SK-N-SH treated with all-trans-retinoic acid at 6 μM for 48 hours (cell line): Measurements from ENCODE around the gene JCAD.
"Not testable (repeated sequence)": the region's sequence is repeated elsewhere in the genome, so short reads cannot be mapped to it uniquely, and the experiment has no call there.

ENCODE experiments used
- ATAC-seq: fragments of 200-7000 bp; cut with Tn5 transposase; 3 replicates; pipeline ENCODE4 v1.9.1; 2020; ENCODE audit warnings: mild to moderate bottlenecking, moderate library complexity
- ARNTL ChIP-seq: fragments of 450-650 bp; formaldehyde crosslinking; IDR thresholded peaks from 2 replicates; pipeline ENCODE4 v1.5.0; 2020; ENCODE audit warnings: low read depth, mild to moderate bottlenecking, moderate library complexity, borderline replicate concordance
- BACH2 ChIP-seq: fragments of 250-450 bp; sonication (Bioruptor Pico); IDR thresholded peaks from 2 replicates; pipeline ENCODE4 v1.9.0; 2021; ENCODE audit warnings: mild to moderate bottlenecking, borderline replicate concordance
- CSDC2 ChIP-seq: fragments of 250-450 bp; sonication (Bioruptor Pico); IDR thresholded peaks from 2 replicates; pipeline ENCODE4 v1.5.0; 2020; ENCODE audit warnings: mild to moderate bottlenecking, moderate library complexity
- GLIS3 ChIP-seq: fragments of 250-450 bp; sonication (Bioruptor Pico); IDR thresholded peaks from 2 replicates; pipeline ENCODE4 v1.5.0; 2020; ENCODE audit warnings: mild to moderate bottlenecking, moderate library complexity
- ISL1 ChIP-seq: fragments of 250-450 bp; sonication (Bioruptor Pico); IDR thresholded peaks from 2 replicates; pipeline ENCODE4 v2.1.2; 2022; ENCODE audit warnings: mild to moderate bottlenecking, moderate library complexity
- RARB ChIP-seq: fragments of 250-450 bp; sonication (Bioruptor Pico); IDR thresholded peaks from 2 replicates; pipeline ENCODE4 v1.8.0; 2021; ENCODE audit warnings: mild to moderate bottlenecking, moderate library complexity
- TCF4 ChIP-seq: fragments of 250-450 bp; sonication (Bioruptor Pico); IDR thresholded peaks from 2 replicates; pipeline ENCODE4 v1.8.0; 2021; ENCODE audit warnings: mild to moderate bottlenecking, moderate library complexity, borderline replicate concordance
- TOX ChIP-seq: fragments of 250-450 bp; sonication (Bioruptor Pico); IDR thresholded peaks from 2 replicates; pipeline ENCODE4 v1.8.0; 2021; ENCODE audit warnings: mild to moderate bottlenecking, moderate library complexity, borderline replicate concordance
- ZC3H10 ChIP-seq: fragments of 250-450 bp; sonication (Bioruptor Pico); IDR thresholded peaks from 2 replicates; pipeline ENCODE4 v1.5.1; 2021; ENCODE audit warnings: mild to moderate bottlenecking, moderate library complexity
- ZFP3 ChIP-seq: fragments of 250-450 bp; sonication (Bioruptor Pico); IDR thresholded peaks from 2 replicates; pipeline ENCODE4 v1.5.0; 2020; ENCODE audit warnings: mild to moderate bottlenecking, moderate library complexity
- ZFP30 ChIP-seq: fragments of 450-650 bp; formaldehyde crosslinking; IDR thresholded peaks from 2 replicates; pipeline ENCODE4 v1.5.0; 2022; ENCODE audit warnings: mild to moderate bottlenecking, moderate library complexity
- ZNF565 ChIP-seq: fragments of 450-650 bp; formaldehyde crosslinking; conservative IDR thresholded peaks from 2 replicates; pipeline ENCODE4 v1.5.0; 2020; ENCODE audit warnings: low read depth, mild to moderate bottlenecking, moderate library complexity
- ZNF70 ChIP-seq: fragments of 450-650 bp; formaldehyde crosslinking; IDR thresholded peaks from 2 replicates; pipeline ENCODE4 v1.5.0; 2020; ENCODE audit warnings: mild to moderate bottlenecking, moderate library complexity
- ZNF8 ChIP-seq: fragments of 450-650 bp; formaldehyde crosslinking; IDR thresholded peaks from 2 replicates; pipeline ENCODE4 v1.5.0; 2020; ENCODE audit warnings: mild to moderate bottlenecking, moderate library complexity
- TF ChIP-seq, protein P1 (sequence below): fragments of 250-450 bp; sonication (Bioruptor Pico); IDR thresholded peaks from 2 replicates; pipeline ENCODE4 v1.8.0; 2021; ENCODE audit warnings: low read depth, mild to moderate bottlenecking, moderate library complexity, borderline replicate concordance
- TF ChIP-seq, protein P2 (sequence below): fragments of 250-450 bp; sonication (Bioruptor Pico); IDR thresholded peaks from 2 replicates; pipeline ENCODE4 v1.5.0; 2020; ENCODE audit warnings: mild to moderate bottlenecking, moderate library complexity
- TF ChIP-seq, protein P3 (sequence below): fragments of 250-450 bp; sonication (Bioruptor Pico); IDR thresholded peaks from 2 replicates; pipeline ENCODE4 v1.5.1; 2020; ENCODE audit warnings: low read depth, mild to moderate bottlenecking, moderate library complexity
- TF ChIP-seq, protein P4 (sequence below): fragments of 250-450 bp; sonication (Bioruptor Pico); IDR thresholded peaks from 2 replicates; pipeline ENCODE4 v1.8.0; 2020; ENCODE audit warnings: mild to moderate bottlenecking, moderate library complexity, borderline replicate concordance
- TF ChIP-seq, protein P5 (sequence below): fragments of 250-450 bp; sonication (Bioruptor Pico); IDR thresholded peaks from 2 replicates; pipeline ENCODE4 v1.5.1; 2021; ENCODE audit warnings: mild to moderate bottlenecking, moderate library complexity

JCAD gene

DNA sequence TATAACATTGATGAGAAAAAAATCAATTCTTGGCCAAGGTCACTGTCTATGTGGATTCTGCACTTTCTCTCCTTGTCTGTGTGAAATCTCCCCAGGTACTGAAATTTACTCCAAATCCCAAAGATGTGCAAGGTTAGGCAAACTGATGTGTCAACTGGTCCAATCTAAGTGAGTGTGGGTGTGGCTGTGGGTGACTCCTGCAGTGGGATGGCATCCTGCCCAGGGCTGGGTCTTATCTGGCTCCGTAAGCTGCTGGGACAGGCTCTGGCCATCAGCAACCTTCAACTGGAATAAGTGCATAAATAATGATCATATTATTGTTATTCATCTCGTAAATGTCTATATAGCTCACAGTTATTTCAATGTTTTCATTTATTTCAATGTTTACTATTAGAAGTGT is 79.3 kb downstream of the JCAD start:
- TF ChIP-seq, protein P1, sequence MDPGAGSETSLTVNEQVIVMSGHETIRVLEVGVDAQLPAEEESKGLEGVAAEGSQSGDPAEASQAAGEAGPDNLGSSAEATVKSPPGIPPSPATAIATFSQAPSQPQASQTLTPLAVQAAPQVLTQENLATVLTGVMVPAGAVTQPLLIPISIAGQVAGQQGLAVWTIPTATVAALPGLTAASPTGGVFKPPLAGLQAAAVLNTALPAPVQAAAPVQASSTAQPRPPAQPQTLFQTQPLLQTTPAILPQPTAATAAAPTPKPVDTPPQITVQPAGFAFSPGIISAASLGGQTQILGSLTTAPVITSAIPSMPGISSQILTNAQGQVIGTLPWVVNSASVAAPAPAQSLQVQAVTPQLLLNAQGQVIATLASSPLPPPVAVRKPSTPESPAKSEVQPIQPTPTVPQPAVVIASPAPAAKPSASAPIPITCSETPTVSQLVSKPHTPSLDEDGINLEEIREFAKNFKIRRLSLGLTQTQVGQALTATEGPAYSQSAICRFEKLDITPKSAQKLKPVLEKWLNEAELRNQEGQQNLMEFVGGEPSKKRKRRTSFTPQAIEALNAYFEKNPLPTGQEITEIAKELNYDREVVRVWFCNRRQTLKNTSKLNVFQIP (CRISPR knock-in tag) = no peak
- no peak for TF ChIP-seq RARB (CRISPR knock-in tag)
- TF ChIP-seq TOX (CRISPR knock-in tag) = no peak
- no peak for TF ChIP-seq ZFP30 (CRISPR knock-in tag)
- TF ChIP-seq ZNF565 (CRISPR knock-in tag) = no peak
- no peak for ATAC-seq

DNA sequence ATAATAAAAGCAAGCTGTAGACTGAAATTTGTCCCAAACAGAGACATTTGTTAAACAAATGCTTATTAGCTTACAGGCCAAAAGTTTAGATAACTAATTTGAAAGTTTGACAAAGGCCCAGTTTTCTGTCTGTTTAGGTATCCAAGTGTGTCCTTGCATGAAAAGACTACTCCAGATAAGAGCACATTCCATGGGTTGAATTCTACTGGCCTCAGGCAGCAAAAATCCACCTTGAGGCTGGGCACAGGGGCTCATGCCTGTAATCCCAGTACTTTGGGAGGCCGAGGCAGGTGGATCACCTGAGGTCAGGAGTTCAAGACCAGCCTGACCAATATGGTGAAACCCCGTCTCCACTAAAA is 80.0 kb downstream of the JCAD start:
- not testable (repeated sequence) for ATAC-seq

DNA sequence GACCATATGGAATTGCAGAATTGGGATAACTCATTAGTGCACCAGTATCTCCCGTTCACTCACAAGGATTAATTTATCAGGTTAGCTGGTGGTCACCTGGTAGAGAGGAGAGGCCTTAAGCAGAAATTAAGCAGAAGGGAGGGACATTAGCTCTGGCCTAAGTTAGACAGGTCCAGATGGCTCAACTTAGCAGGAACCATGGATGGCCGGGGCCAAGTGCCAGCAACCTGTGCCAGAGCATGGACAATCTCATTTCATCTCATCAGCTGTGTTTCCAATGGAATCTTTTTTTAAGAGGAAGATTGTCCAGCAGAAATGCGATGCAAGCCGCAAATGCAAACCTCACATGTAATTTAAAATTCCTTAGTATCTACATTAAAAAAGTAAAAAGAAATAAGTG is 82.2 kb downstream of the JCAD start:
- no peak for TF ChIP-seq BACH2 (CRISPR knock-in tag)
- TF ChIP-seq GLIS3 (CRISPR knock-in tag) = no peak
- TF ChIP-seq, protein P2, sequence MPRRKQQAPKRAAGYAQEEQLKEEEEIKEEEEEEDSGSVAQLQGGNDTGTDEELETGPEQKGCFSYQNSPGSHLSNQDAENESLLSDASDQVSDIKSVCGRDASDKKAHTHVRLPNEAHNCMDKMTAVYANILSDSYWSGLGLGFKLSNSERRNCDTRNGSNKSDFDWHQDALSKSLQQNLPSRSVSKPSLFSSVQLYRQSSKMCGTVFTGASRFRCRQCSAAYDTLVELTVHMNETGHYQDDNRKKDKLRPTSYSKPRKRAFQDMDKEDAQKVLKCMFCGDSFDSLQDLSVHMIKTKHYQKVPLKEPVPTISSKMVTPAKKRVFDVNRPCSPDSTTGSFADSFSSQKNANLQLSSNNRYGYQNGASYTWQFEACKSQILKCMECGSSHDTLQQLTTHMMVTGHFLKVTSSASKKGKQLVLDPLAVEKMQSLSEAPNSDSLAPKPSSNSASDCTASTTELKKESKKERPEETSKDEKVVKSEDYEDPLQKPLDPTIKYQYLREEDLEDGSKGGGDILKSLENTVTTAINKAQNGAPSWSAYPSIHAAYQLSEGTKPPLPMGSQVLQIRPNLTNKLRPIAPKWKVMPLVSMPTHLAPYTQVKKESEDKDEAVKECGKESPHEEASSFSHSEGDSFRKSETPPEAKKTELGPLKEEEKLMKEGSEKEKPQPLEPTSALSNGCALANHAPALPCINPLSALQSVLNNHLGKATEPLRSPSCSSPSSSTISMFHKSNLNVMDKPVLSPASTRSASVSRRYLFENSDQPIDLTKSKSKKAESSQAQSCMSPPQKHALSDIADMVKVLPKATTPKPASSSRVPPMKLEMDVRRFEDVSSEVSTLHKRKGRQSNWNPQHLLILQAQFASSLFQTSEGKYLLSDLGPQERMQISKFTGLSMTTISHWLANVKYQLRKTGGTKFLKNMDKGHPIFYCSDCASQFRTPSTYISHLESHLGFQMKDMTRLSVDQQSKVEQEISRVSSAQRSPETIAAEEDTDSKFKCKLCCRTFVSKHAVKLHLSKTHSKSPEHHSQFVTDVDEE (CRISPR knock-in tag) = no peak
- TF ChIP-seq, protein P3, sequence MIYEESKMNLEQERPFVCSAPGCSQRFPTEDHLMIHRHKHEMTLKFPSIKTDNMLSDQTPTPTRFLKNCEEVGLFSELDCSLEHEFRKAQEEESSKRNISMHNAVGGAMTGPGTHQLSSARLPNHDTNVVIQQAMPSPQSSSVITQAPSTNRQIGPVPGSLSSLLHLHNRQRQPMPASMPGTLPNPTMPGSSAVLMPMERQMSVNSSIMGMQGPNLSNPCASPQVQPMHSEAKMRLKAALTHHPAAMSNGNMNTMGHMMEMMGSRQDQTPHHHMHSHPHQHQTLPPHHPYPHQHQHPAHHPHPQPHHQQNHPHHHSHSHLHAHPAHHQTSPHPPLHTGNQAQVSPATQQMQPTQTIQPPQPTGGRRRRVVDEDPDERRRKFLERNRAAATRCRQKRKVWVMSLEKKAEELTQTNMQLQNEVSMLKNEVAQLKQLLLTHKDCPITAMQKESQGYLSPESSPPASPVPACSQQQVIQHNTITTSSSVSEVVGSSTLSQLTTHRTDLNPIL (CRISPR knock-in tag) = no peak
- no peak for TF ChIP-seq CSDC2 (CRISPR knock-in tag)
- no peak for TF ChIP-seq RARB (CRISPR knock-in tag)
- no peak for TF ChIP-seq ZFP3 (CRISPR knock-in tag)
- TF ChIP-seq ARNTL = no peak
- TF ChIP-seq, protein P4, sequence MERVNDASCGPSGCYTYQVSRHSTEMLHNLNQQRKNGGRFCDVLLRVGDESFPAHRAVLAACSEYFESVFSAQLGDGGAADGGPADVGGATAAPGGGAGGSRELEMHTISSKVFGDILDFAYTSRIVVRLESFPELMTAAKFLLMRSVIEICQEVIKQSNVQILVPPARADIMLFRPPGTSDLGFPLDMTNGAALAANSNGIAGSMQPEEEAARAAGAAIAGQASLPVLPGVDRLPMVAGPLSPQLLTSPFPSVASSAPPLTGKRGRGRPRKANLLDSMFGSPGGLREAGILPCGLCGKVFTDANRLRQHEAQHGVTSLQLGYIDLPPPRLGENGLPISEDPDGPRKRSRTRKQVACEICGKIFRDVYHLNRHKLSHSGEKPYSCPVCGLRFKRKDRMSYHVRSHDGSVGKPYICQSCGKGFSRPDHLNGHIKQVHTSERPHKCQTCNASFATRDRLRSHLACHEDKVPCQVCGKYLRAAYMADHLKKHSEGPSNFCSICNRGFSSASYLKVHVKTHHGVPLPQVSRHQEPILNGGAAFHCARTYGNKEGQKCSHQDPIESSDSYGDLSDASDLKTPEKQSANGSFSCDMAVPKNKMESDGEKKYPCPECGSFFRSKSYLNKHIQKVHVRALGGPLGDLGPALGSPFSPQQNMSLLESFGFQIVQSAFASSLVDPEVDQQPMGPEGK (CRISPR knock-in tag) = no peak
- no peak for TF ChIP-seq ZC3H10
- TF ChIP-seq ZNF8 = no peak
- ATAC-seq = no peak

DNA sequence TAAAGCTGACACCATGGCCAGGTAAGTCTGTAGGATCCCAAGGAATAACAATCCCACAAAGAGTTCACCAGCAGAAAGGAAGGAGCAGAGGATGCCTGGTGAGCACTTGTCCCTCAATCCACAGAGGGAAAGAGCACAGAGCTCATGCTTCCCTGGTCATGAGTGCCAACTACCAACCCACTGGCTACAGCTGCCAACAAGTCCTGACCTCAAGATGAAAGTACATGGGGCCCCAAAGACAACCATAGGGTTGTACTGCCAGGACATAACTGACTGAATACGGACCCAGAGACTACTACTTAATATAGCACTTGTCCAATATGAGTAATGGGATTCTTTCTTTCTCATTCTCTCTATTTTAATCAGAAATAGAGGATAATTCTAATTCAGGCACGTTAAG is 83.3 kb downstream of the JCAD start:
- ATAC-seq = peak; percentile 25
- no peak for TF ChIP-seq ISL1 (CRISPR knock-in tag)
- TF ChIP-seq, protein P5, sequence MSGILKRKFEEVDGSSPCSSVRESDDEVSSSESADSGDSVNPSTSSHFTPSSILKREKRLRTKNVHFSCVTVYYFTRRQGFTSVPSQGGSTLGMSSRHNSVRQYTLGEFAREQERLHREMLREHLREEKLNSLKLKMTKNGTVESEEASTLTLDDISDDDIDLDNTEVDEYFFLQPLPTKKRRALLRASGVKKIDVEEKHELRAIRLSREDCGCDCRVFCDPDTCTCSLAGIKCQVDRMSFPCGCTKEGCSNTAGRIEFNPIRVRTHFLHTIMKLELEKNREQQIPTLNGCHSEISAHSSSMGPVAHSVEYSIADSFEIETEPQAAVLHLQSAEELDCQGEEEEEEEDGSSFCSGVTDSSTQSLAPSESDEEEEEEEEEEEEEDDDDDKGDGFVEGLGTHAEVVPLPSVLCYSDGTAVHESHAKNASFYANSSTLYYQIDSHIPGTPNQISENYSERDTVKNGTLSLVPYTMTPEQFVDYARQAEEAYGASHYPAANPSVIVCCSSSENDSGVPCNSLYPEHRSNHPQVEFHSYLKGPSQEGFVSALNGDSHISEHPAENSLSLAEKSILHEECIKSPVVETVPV = no peak
- TF ChIP-seq GLIS3 (CRISPR knock-in tag) = no peak
- TF ChIP-seq CSDC2 (CRISPR knock-in tag) = no peak
- TF ChIP-seq, protein P1 (CRISPR knock-in tag) = no peak
- TF ChIP-seq, protein P2 (CRISPR knock-in tag) = no peak
- no peak for TF ChIP-seq ZC3H10
- TF ChIP-seq ZNF70 (CRISPR knock-in tag) = no peak
- TF ChIP-seq ZNF565 (CRISPR knock-in tag) = no peak
- no peak for TF ChIP-seq ZFP30 (CRISPR knock-in tag)
- TF ChIP-seq TOX (CRISPR knock-in tag) = no peak
- no peak for TF ChIP-seq ZNF8
- no peak for TF ChIP-seq TCF4 (CRISPR knock-in tag)
- no peak for TF ChIP-seq BACH2 (CRISPR knock-in tag)
- no peak for TF ChIP-seq RARB (CRISPR knock-in tag)
- TF ChIP-seq, protein P4 (CRISPR knock-in tag) = no peak
